ENCODE results near the gene JAK1.

- no peak for TF ChIP-seq REST (IDR thresholded peaks at IDR 0.05; ENCODE audit: unreplicated experiment)
- TF ChIP-seq CTCF (conservative IDR thresholded peaks at IDR 0.05; ENCODE audit: low read depth in 2 of 2) = no peak
Observed at GRCh38 chr1:65014321-65014720, 48.0 kb upstream of the JAK1 start.

Measured in GM23338 (cell line).